SK-N-SH treated with all-trans-retinoic acid at 6 μM for 48 hours (cell line): ENCODE data around the gene TAT.
A peak's percentile ranks its signal among the peaks of the same experiment; 100 is the strongest.

Experiments
- ATAC-seq: fragments of 200-7000 bp; cut with Tn5 transposase; 3 replicates; pipeline ENCODE4 v1.9.1; 2020; ENCODE audit warnings: mild to moderate bottlenecking, moderate library complexity
- ARNTL ChIP-seq: fragments of 450-650 bp; formaldehyde crosslinking; IDR thresholded peaks from 2 replicates; pipeline ENCODE4 v1.5.0; 2020; ENCODE audit warnings: low read depth, mild to moderate bottlenecking, moderate library complexity, borderline replicate concordance
- BACH2 ChIP-seq: fragments of 250-450 bp; sonication (Bioruptor Pico); IDR thresholded peaks from 2 replicates; pipeline ENCODE4 v1.9.0; 2021; ENCODE audit warnings: mild to moderate bottlenecking, borderline replicate concordance
- CREB5 ChIP-seq: fragments of 250-450 bp; sonication (Bioruptor Pico); IDR thresholded peaks from 2 replicates; pipeline ENCODE4 v1.5.1; 2020; ENCODE audit warnings: low read depth, mild to moderate bottlenecking, moderate library complexity
- CSDC2 ChIP-seq: fragments of 250-450 bp; sonication (Bioruptor Pico); IDR thresholded peaks from 2 replicates; pipeline ENCODE4 v1.5.0; 2020; ENCODE audit warnings: mild to moderate bottlenecking, moderate library complexity
- CSRNP3 ChIP-seq: fragments of 250-450 bp; sonication (Bioruptor Pico); IDR thresholded peaks from 2 replicates; pipeline ENCODE4 v1.5.1; 2021; ENCODE audit warnings: mild to moderate bottlenecking, moderate library complexity
- ESRRG ChIP-seq: fragments of 250-450 bp; sonication (Bioruptor Pico); IDR thresholded peaks from 2 replicates; pipeline ENCODE4 v1.6.1; 2021; ENCODE audit warnings: mild to moderate bottlenecking
- GLIS3 ChIP-seq: fragments of 250-450 bp; sonication (Bioruptor Pico); IDR thresholded peaks from 2 replicates; pipeline ENCODE4 v1.5.0; 2020; ENCODE audit warnings: mild to moderate bottlenecking, moderate library complexity
- OSR1 ChIP-seq: fragments of 250-450 bp; sonication (Bioruptor Pico); IDR thresholded peaks from 2 replicates; pipeline ENCODE4 v1.8.0; 2022; ENCODE audit warnings: moderate library complexity, mild to moderate bottlenecking, inconsistent platforms
- POU6F1 ChIP-seq: fragments of 250-450 bp; sonication (Bioruptor Pico); IDR thresholded peaks from 2 replicates; pipeline ENCODE4 v1.8.0; 2021; ENCODE audit warnings: low read depth, mild to moderate bottlenecking, moderate library complexity, borderline replicate concordance
- PPARA ChIP-seq: fragments of 250-450 bp; sonication (Bioruptor Pico); IDR thresholded peaks from 2 replicates; pipeline ENCODE4 v1.5.0; 2020; ENCODE audit warnings: mild to moderate bottlenecking, borderline replicate concordance
- SNAI2 ChIP-seq: fragments of 250-450 bp; sonication (Bioruptor Pico); IDR thresholded peaks from 2 replicates; pipeline ENCODE4 v1.5.0; 2020; ENCODE audit warnings: mild to moderate bottlenecking, moderate library complexity
- TCF4 ChIP-seq: fragments of 250-450 bp; sonication (Bioruptor Pico); IDR thresholded peaks from 2 replicates; pipeline ENCODE4 v1.8.0; 2021; ENCODE audit warnings: mild to moderate bottlenecking, moderate library complexity, borderline replicate concordance
- TOX ChIP-seq: fragments of 250-450 bp; sonication (Bioruptor Pico); IDR thresholded peaks from 2 replicates; pipeline ENCODE4 v1.8.0; 2021; ENCODE audit warnings: mild to moderate bottlenecking, moderate library complexity, borderline replicate concordance
- TSHZ2 ChIP-seq: fragments of 250-450 bp; sonication (Bioruptor Pico); IDR thresholded peaks from 2 replicates; pipeline ENCODE4 v1.5.0; 2020; ENCODE audit warnings: mild to moderate bottlenecking, moderate library complexity
- ZC3H10 ChIP-seq: fragments of 250-450 bp; sonication (Bioruptor Pico); IDR thresholded peaks from 2 replicates; pipeline ENCODE4 v1.5.1; 2021; ENCODE audit warnings: mild to moderate bottlenecking, moderate library complexity
- ZFP3 ChIP-seq: fragments of 250-450 bp; sonication (Bioruptor Pico); IDR thresholded peaks from 2 replicates; pipeline ENCODE4 v1.5.0; 2020; ENCODE audit warnings: mild to moderate bottlenecking, moderate library complexity
- ZFP30 ChIP-seq: fragments of 450-650 bp; formaldehyde crosslinking; IDR thresholded peaks from 2 replicates; pipeline ENCODE4 v1.5.0; 2022; ENCODE audit warnings: mild to moderate bottlenecking, moderate library complexity
- ZNF565 ChIP-seq: fragments of 450-650 bp; formaldehyde crosslinking; conservative IDR thresholded peaks from 2 replicates; pipeline ENCODE4 v1.5.0; 2020; ENCODE audit warnings: low read depth, mild to moderate bottlenecking, moderate library complexity
- ZNF70 ChIP-seq: fragments of 450-650 bp; formaldehyde crosslinking; IDR thresholded peaks from 2 replicates; pipeline ENCODE4 v1.5.0; 2020; ENCODE audit warnings: mild to moderate bottlenecking, moderate library complexity
- ZNF8 ChIP-seq: fragments of 450-650 bp; formaldehyde crosslinking; IDR thresholded peaks from 2 replicates; pipeline ENCODE4 v1.5.0; 2020; ENCODE audit warnings: mild to moderate bottlenecking, moderate library complexity

The TAT gene

GRCh38 chr16:71576971-71577370 lies at the start of gene TAT:
Gene TAT (minus strand): TSS chr16:71577092. CDS start chr16:71576415, 677 bp downstream.
- no peak for ATAC-seq
- TF ChIP-seq BACH2 (CRISPR knock-in tag) (no peak), TSHZ2 (no peak), CREB5 (CRISPR knock-in tag) (no peak), ZNF8 (no peak), ZFP30 (CRISPR knock-in tag) (no peak), GLIS3 (no peak), ZC3H10 (CRISPR knock-in tag) (no peak), ARNTL (no peak), TOX (CRISPR knock-in tag) (no peak), ESRRG (no peak), ZNF565 (no peak), CSDC2 (CRISPR knock-in tag) (no peak)
- TF ChIP-seq, all 23 proteins: peak for 0

GRCh38 chr16:71626018-71626857 lies 49.3 kb upstream of the TAT start, which contains the start of gene MARVELD3:
Gene MARVELD3 (plus strand): TSS chr16:71626184. CDS start chr16:71626230, 46 bp downstream.
- ATAC-seq = peak; percentile 52
- TF ChIP-seq BACH2 (CRISPR knock-in tag) (no peak), PPARA (CRISPR knock-in tag) (no peak), ZNF70 (no peak), SNAI2 (no peak), OSR1 (CRISPR knock-in tag) (no peak)

GRCh38 chr16:71625113-71625850 lies 48.4 kb upstream of the TAT start:
- no peak for ATAC-seq
- TF ChIP-seq POU6F1 (CRISPR knock-in tag) (no peak), PPARA (CRISPR knock-in tag) (no peak), ZFP30 (CRISPR knock-in tag) (no peak), ZFP3 (CRISPR knock-in tag) (no peak), BACH2 (CRISPR knock-in tag) (no peak), ZC3H10 (CRISPR knock-in tag) (no peak), GLIS3 (no peak)

- no peak for ATAC-seq
- TF ChIP-seq OSR1 (CRISPR knock-in tag) (no peak), ZNF8 (no peak), GLIS3 (no peak), CSDC2 (CRISPR knock-in tag) (no peak), POU6F1 (CRISPR knock-in tag) (no peak), CREB5 (CRISPR knock-in tag) (no peak), BACH2 (CRISPR knock-in tag) (no peak), SNAI2 (no peak), CSRNP3 (no peak), TCF4 (no peak), ZFP30 (CRISPR knock-in tag) (no peak)
Measured at GRCh38 chr16:71623597-71623996, 46.7 kb upstream of the TAT start.
